Measurements from ENCODE around the gene LGALS3BP. TPM values are rescaled to one million over a fixed set of nuclear protein-coding genes. Genes with fewer than 3 reads are reported as not detected.

The LGALS3BP gene
- total RNA-seq, 1 experiment from 2014 or later, result 361 TPM

GRCh38 chr17:78952706-78953105, 27.0 kb downstream of the LGALS3BP start:
- in situ Hi-C loops (cut with HindIII; ENCODE audit: low pct_unique_long_range_greater_than_20kb, low sequenced_read_pairs), result no loop called here
- no peaks in the 10 kb centered on the region for H3K36me3 ChIP-seq (ENCODE audit: control insufficient read depth, insufficient read depth, low read length)
- H3K4me3 ChIP-seq (ENCODE audit: low read depth in 2 of 2, low read length in 2 of 2), result no peak overlapping the region
- no peak overlapping the region for H3K27ac ChIP-seq (ENCODE audit: low read length)
- no peak for DNase-seq (ENCODE audit: low read depth, low spot score)
- POLR2A ChIA-PET, result interaction anchor here (0.6 kb wide), 1 partner anchor 150 kb away, joined by 8 read pairs; no protein-coding TSS in a partner anchor
- no peaks in the 10 kb centered on the region for H3K4me1 ChIP-seq (ENCODE audit: control insufficient read depth, insufficient read depth, low read length)
- H3K27me3 ChIP-seq (ENCODE audit: control insufficient read depth, insufficient read depth, low read length), result no peaks in the 10 kb centered on the region
- TF ChIP-seq TCF7L2 (IDR thresholded peaks at IDR 0.05; ENCODE audit: low read depth, low read length) (no peak), SIN3A (IDR thresholded peaks at IDR 0.05; ENCODE audit: borderline replicate concordance, insufficient read depth, low read depth, low read length) (no peak), POLR2AphosphoS5 (IDR thresholded peaks at IDR 0.05; ENCODE audit: low read depth, low read length) (no peak), CTCF (IDR thresholded peaks at IDR 0.05) (no peak), REST (IDR thresholded peaks at IDR 0.05; ENCODE audit: insufficient read depth in 1 of 2, low read depth in 2 of 2, low read length in 1 of 2) (no peak)
- ATAC-seq, result no peak
- CTCF ChIA-PET, result no interaction called here
- no TSS peak for BruUV-seq (replicated peaks)
- H3K9me3 ChIP-seq (ENCODE audit: control insufficient read depth, insufficient read depth, low read depth, low read length), result peaks cover 19% of the 10 kb centered on the region
- intact Hi-C loops (cut with micrococcal nuclease; ENCODE audit: unreplicated experiment), result no loop called here

GRCh38 chr17:78951967-78952551, 27.7 kb downstream of the LGALS3BP start:
- intact Hi-C loops (cut with micrococcal nuclease; ENCODE audit: unreplicated experiment), result no loop called here

More at GRCh38 chr17:78951967-78952551, 27.7 kb downstream of the LGALS3BP start:
- Histone ChIP-seq H3K27me3 (ENCODE audit: control insufficient read depth, insufficient read depth, low read length) (no peaks in the 10 kb centered on the region), H3K4me1 (ENCODE audit: control insufficient read depth, insufficient read depth, low read length) (no peaks in the 10 kb centered on the region), H3K4me3 (ENCODE audit: low read depth in 2 of 2, low read length in 2 of 2) (no peak overlapping the region), H3K36me3 (ENCODE audit: control insufficient read depth, insufficient read depth, low read length) (no peaks in the 10 kb centered on the region), H3K9me3 (ENCODE audit: control insufficient read depth, insufficient read depth, low read depth, low read length) (peaks cover 19% of the 10 kb centered on the region), H3K27ac (ENCODE audit: low read length) (no peak overlapping the region)
- CTCF ChIA-PET, result no interaction called here
- ATAC-seq, result no peak
- BruUV-seq (replicated peaks), result no TSS peak
- POLR2A ChIA-PET, result interaction anchor here (0.6 kb wide), 1 partner anchor 149 kb away, joined by 8 read pairs; no protein-coding TSS in a partner anchor
- DNase-seq (ENCODE audit: low read depth, low spot score), result no peak
- no peak for TF ChIP-seq CTCF (IDR thresholded peaks at IDR 0.05)
- no peak for TF ChIP-seq REST (IDR thresholded peaks at IDR 0.05; ENCODE audit: insufficient read depth in 1 of 2, low read depth in 2 of 2, low read length in 1 of 2)
- TF ChIP-seq TCF7L2 (IDR thresholded peaks at IDR 0.05; ENCODE audit: low read depth, low read length), result no peak
- no peak for TF ChIP-seq POLR2AphosphoS5 (IDR thresholded peaks at IDR 0.05; ENCODE audit: low read depth, low read length)
- no peak for TF ChIP-seq SIN3A (IDR thresholded peaks at IDR 0.05; ENCODE audit: borderline replicate concordance, insufficient read depth, low read depth, low read length)
- in situ Hi-C loops (cut with HindIII; ENCODE audit: low pct_unique_long_range_greater_than_20kb, low sequenced_read_pairs), result no loop called here

Data from Panc1 (cell line).